HepG2 (cell line): ENCODE results near the gene NLRX1. TPM values are rescaled to one million over a fixed set of nuclear protein-coding genes. Genes with fewer than 3 reads are reported as not detected.
A peak's percentile ranks its signal among the peaks of the same experiment; 100 is the strongest.

Experiments used
- BHLHE40 ChIP-seq: IDR thresholded peaks from 2 replicates; pipeline ENCODE4 v1.6.1; 2011; ENCODE audit warnings: low read length, improper control_type of control experiment
- ERF ChIP-seq: IDR thresholded peaks from 2 replicates; pipeline ENCODE4 v1.6.1; 2018; ENCODE audit warnings: missing biosample characterization, missing genetic modification reagents
- JUND ChIP-seq: sonication (generic); formaldehyde crosslinking; IDR thresholded peaks from 2 replicates; pipeline ENCODE4 v1.8.0; 2022; ENCODE audit warnings: mild to moderate bottlenecking, missing genetic modification reagents
- PHF21A ChIP-seq: sonication (generic); formaldehyde crosslinking; IDR thresholded peaks from 2 replicates; pipeline ENCODE4 v1.5.0; 2020; ENCODE audit warnings: mild to moderate bottlenecking, missing genetic modification reagents
- XRCC5 ChIP-seq: fragments of 200-400 bp; formaldehyde crosslinking; optimal IDR thresholded peaks from 2 replicates; pipeline ENCODE3; 2017; ENCODE audit warnings: mild to moderate bottlenecking, low read length
- ZBTB20 ChIP-seq: sonication (generic); formaldehyde crosslinking; IDR thresholded peaks from 2 replicates; pipeline ENCODE4 v1.8.1; 2023; ENCODE audit warnings: missing genetic modification reagents, low read depth, mild to moderate bottlenecking, borderline replicate concordance
- ZNF136 ChIP-seq: sonication (generic); formaldehyde crosslinking; IDR thresholded peaks from 2 replicates; pipeline ENCODE4 v1.8.1; 2022; ENCODE audit warnings: low read depth, mild to moderate bottlenecking, moderate library complexity, missing genetic modification reagents
- ZNF276 ChIP-seq: sonication (generic); formaldehyde crosslinking; IDR thresholded peaks from 2 replicates; pipeline ENCODE4 v1.4.0; 2020; ENCODE audit warnings: mild to moderate bottlenecking, low read depth, missing genetic modification reagents
- ZNF484 ChIP-seq: sonication (generic); formaldehyde crosslinking; IDR thresholded peaks from 2 replicates; pipeline ENCODE4 v1.5.1; 2020; ENCODE audit warnings: mild to moderate bottlenecking, low read depth, missing genetic modification reagents, borderline replicate concordance
- polyA plus RNA-seq, 8 experiments: library from polyadenylated mRNA; depleted of rRNA in 3 of 8; stranded (reverse) in 7 of 8; unstranded in 1 of 8; fragments of >200 nt; fragmentation: Illumina TruSeq in 4 of 8; extraction: Trizol in 4 of 8; gene quantifications; 2 replicates each; pipeline versions ENCODE4 v1.2.1 to v1.2.3, GENCODE V29; 2011 to 2016; ENCODE audit warnings: low read depth in 4 of 8, missing spikeins in 1 of 8, mixed read lengths in 1 of 8; ENCODE audit not compliant: insufficient read depth in 1 of 8
- total RNA-seq, 5 experiments: library from RNA; depleted of rRNA; stranded (reverse); fragments of >200 nt; fragmentation: Illumina TruSeq; extraction: Trizol; gene quantifications; 2 replicates each; pipeline ENCODE4 v1.2.3, GENCODE V29; 2016; ENCODE audit warnings: low read depth in 1 of 5
- TF ChIP-seq, protein P1 (sequence below): sonication (generic); formaldehyde crosslinking; IDR thresholded peaks from 2 replicates; pipeline ENCODE4 v1.5.0; 2020; ENCODE audit warnings: mild to moderate bottlenecking, missing genetic modification reagents
- TF ChIP-seq, protein P2 (sequence below): sonication (generic); formaldehyde crosslinking; conservative IDR thresholded peaks from 2 replicates; pipeline ENCODE4 v1.8.0; 2022; ENCODE audit warnings: low read depth, missing genetic modification reagents
- TF ChIP-seq, protein P3 (sequence below): sonication (generic); formaldehyde crosslinking; IDR thresholded peaks from one replicate; pipeline ENCODE4 v1.5.1; 2020; ENCODE audit warnings: mild to moderate bottlenecking, missing genetic modification reagents; ENCODE audit errors: not compliant biosample characterization

NLRX1 gene
- total and polyA plus RNA-seq, 2 of the 13 experiments (the other 11 are each of a cell fraction or from before 2014, with no cell fraction given): 8.7 to 11.0 TPM

DNA sequence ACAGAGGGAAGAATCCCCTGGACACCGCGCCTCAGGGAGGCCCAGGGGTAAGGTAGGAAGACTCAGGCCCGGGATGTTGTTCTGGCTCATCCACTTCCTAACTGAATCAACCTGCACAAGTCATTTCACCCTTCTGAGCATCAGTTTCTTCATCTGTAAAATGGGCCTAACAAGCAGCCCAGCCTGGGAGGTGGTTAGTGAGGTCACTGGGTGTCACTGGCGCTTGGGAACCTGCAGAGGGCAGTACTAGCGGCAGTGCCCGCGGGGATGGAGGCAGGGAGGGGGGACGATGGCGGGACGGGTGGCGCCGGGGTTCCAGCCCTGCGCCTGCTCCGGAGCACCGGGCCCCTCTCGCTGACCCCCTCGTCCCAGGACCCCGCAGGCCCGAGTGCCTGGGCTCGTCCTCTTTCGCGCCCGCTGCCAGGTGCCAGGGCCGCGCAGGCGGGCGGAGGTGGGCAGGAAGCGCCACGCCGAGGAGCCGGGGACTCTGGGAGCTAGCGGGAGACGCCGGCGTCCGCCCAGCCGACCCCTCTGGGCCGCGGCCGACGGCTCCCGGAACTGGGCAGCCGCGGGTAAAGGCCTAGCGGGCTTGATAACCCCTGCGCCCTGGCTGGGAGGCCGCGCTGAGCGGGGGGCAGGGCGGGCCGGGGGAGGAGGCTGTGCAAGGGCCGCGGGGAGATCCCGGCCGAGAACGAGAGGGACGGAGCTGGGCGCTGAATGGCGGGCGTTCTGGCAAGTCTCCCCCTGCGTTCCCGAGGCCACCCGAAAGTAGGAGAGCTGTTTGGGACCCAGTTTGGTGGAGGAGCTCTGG lies at the start of gene NLRX1 (continued):
- 0 out of 2 replicates have a peak, but pooled peaks have one; percentile 37 for TF ChIP-seq ERF (CRISPR knock-in tag)
- no peak for TF ChIP-seq ZNF276 (CRISPR knock-in tag)
- TF ChIP-seq, protein P1, sequence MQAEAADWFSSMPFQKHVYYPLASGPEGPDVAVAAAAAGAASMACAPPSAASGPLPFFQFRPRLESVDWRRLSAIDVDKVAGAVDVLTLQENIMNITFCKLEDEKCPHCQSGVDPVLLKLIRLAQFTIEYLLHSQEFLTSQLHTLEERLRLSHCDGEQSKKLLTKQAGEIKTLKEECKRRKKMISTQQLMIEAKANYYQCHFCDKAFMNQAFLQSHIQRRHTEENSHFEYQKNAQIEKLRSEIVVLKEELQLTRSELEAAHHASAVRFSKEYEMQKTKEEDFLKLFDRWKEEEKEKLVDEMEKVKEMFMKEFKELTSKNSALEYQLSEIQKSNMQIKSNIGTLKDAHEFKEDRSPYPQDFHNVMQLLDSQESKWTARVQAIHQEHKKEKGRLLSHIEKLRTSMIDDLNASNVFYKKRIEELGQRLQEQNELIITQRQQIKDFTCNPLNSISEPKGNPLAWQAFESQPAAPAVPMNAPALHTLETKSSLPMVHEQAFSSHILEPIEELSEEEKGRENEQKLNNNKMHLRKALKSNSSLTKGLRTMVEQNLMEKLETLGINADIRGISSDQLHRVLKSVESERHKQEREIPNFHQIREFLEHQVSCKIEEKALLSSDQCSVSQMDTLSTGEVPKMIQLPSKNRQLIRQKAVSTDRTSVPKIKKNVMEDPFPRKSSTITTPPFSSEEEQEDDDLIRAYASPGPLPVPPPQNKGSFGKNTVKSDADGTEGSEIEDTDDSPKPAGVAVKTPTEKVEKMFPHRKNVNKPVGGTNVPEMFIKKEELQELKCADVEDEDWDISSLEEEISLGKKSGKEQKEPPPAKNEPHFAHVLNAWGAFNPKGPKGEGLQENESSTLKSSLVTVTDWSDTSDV: no peak
- no peak for TF ChIP-seq BHLHE40
- peak; percentile 59; the same call in 1 of the 2 replicates for TF ChIP-seq PHF21A (CRISPR knock-in tag)
- TF ChIP-seq, protein P2, sequence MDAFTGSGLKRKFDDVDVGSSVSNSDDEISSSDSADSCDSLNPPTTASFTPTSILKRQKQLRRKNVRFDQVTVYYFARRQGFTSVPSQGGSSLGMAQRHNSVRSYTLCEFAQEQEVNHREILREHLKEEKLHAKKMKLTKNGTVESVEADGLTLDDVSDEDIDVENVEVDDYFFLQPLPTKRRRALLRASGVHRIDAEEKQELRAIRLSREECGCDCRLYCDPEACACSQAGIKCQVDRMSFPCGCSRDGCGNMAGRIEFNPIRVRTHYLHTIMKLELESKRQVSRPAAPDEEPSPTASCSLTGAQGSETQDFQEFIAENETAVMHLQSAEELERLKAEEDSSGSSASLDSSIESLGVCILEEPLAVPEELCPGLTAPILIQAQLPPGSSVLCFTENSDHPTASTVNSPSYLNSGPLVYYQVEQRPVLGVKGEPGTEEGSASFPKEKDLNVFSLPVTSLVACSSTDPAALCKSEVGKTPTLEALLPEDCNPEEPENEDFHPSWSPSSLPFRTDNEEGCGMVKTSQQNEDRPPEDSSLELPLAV: no peak
- no peak for TF ChIP-seq ZNF136 (CRISPR knock-in tag)
- peak; percentile 59 for TF ChIP-seq XRCC5
- TF ChIP-seq, protein P3, sequence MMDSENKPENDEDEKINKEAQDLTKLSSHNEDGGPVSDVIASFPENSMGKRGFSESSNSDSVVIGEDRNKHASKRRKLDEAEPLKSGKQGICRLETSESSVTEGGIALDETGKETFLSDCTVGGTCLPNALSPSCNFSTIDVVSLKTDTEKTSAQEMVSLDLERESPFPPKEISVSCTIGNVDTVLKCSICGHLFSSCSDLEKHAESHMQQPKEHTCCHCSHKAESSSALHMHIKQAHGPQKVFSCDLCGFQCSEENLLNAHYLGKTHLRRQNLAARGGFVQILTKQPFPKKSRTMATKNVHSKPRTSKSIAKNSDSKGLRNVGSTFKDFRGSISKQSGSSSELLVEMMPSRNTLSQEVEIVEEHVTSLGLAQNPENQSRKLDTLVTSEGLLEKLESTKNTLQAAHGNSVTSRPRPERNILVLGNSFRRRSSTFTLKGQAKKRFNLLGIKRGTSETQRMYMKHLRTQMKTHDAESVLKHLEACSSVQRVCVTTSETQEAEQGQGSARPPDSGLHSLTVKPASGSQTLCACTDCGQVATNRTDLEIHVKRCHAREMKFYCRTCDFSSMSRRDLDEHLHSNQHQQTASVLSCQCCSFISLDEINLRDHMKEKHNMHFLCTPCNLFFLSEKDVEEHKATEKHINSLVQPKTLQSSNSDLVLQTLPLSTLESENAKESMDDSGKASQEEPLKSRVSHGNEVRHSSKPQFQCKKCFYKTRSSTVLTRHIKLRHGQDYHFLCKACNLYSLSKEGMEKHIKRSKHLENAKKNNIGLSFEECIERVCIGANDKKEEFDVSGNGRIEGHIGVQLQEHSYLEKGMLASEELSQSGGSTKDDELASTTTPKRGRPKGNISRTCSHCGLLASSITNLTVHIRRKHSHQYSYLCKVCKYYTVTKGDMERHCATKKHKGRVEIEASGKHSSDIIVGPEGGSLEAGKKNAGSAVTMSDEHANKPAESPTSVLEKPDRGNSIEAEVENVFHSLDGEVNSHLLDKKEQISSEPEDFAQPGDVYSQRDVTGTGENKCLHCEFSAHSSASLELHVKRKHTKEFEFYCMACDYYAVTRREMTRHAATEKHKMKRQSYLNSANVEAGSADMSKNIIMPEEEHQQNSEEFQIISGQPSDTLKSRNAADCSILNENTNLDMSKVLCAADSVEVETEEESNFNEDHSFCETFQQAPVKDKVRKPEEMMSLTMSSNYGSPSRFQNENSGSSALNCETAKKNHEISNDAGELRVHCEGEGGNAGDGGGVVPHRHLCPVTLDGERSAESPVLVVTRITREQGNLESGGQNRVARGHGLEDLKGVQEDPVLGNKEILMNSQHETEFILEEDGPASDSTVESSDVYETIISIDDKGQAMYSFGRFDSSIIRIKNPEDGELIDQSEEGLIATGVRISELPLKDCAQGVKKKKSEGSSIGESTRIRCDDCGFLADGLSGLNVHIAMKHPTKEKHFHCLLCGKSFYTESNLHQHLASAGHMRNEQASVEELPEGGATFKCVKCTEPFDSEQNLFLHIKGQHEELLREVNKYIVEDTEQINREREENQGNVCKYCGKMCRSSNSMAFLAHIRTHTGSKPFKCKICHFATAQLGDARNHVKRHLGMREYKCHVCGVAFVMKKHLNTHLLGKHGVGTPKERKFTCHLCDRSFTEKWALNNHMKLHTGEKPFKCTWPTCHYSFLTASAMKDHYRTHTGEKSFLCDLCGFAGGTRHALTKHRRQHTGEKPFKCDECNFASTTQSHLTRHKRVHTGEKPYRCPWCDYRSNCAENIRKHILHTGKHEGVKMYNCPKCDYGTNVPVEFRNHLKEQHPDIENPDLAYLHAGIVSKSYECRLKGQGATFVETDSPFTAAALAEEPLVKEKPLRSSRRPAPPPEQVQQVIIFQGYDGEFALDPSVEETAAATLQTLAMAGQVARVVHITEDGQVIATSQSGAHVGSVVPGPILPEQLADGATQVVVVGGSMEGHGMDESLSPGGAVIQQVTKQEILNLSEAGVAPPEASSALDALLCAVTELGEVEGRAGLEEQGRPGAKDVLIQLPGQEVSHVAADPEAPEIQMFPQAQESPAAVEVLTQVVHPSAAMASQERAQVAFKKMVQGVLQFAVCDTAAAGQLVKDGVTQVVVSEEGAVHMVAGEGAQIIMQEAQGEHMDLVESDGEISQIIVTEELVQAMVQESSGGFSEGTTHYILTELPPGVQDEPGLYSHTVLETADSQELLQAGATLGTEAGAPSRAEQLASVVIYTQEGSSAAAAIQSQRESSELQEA (CRISPR knock-in tag): peak; percentile 53
- TF ChIP-seq ZBTB20 (CRISPR knock-in tag): no peak
- no peak for TF ChIP-seq JUND (CRISPR knock-in tag)
- TF ChIP-seq ZNF484 (CRISPR knock-in tag): no peak
